Calu3 (cell line): ENCODE data around the gene EFEMP1. TPM values are rescaled to one million over a fixed set of nuclear protein-coding genes. Genes with fewer than 3 reads are reported as not detected.
"Not testable (repeated sequence)": the region's sequence is repeated elsewhere in the genome, so short reads cannot be mapped to it uniquely, and the experiment has no call there.

ENCODE experiments used
- BruUV-seq: library from RNA; stranded (reverse); fragments of 400-500 nt; replicated peaks from 2 replicates; lab custom pipeline; 2021; lab: Mats Ljungman, UMichigan
- CTCF ChIA-PET: fragments of 300-600 bp; sonication (Branson Sonifier 250); formaldehyde crosslinking; loops from one replicate; lab custom pipeline; 2022; ENCODE audit warnings: antibody characterized with exemption; lab: Charles Lee
- DNase-seq: peaks from one replicate; pipeline ENCODE4 v3.0.0; 2022
- H3K27ac Mint-ChIP-seq: one replicate; pipeline ENCODE4 v1.8.0; 2022; ENCODE audit warnings: mixed read lengths; ENCODE audit not compliant: unreplicated experiment
- H3K27me3 Mint-ChIP-seq: one replicate; pipeline ENCODE4 v1.8.0; 2022; ENCODE audit warnings: mixed read lengths; ENCODE audit not compliant: unreplicated experiment
- H3K36me3 Mint-ChIP-seq: one replicate; pipeline ENCODE4 v1.8.0; 2022; ENCODE audit warnings: mild to moderate bottlenecking, moderate library complexity, mixed read lengths; ENCODE audit not compliant: insufficient read depth, unreplicated experiment
- H3K4me1 Mint-ChIP-seq: one replicate; pipeline ENCODE4 v1.8.0; 2022; ENCODE audit warnings: mild to moderate bottlenecking, low read depth, mixed read lengths; ENCODE audit not compliant: unreplicated experiment
- H3K4me3 Mint-ChIP-seq: one replicate; pipeline ENCODE4 v1.8.0; 2022; ENCODE audit warnings: mild to moderate bottlenecking, low read depth, moderate library complexity, mixed read lengths; ENCODE audit not compliant: unreplicated experiment
- H3K9me3 Mint-ChIP-seq: one replicate; pipeline ENCODE4 v1.8.0; 2022; ENCODE audit warnings: low read depth, mixed read lengths; ENCODE audit not compliant: unreplicated experiment
- intact Hi-C: fragments of 100-400 bp; cut with micrococcal nuclease; formaldehyde crosslinking; loops from one replicate; pipeline ENCODE4 v1.10.0; 2022; ENCODE audit not compliant: unreplicated experiment
- total RNA-seq: library from RNA; stranded (reverse); gene quantifications from 2 replicates; pipeline ENCODE4 v1.2.3, GENCODE V29; 2022
- TF ChIP-seq, protein P1 (sequence below): fragments of 200-600 bp; IDR thresholded peaks from one replicate; pipeline ENCODE4 v1.8.0; 2022; ENCODE audit warnings: antibody characterized with exemption; ENCODE audit not compliant: unreplicated experiment

Gene EFEMP1
- total RNA-seq, 1 experiment from 2014 or later = 51.5 TPM

- intact Hi-C loops = no loop called here
- Mint-ChIP-seq H3K27me3 (no peaks in the 10 kb centered on the region), H3K4me3 (no peak overlapping the region), H3K27ac (peak overlapping the region; percentile 67), H3K9me3 (peaks cover 2% of the 10 kb centered on the region), H3K4me1 (peaks cover 20% of the 10 kb centered on the region), H3K36me3 (peaks cover 5% of the 10 kb centered on the region)
- TF ChIP-seq, protein P1, sequence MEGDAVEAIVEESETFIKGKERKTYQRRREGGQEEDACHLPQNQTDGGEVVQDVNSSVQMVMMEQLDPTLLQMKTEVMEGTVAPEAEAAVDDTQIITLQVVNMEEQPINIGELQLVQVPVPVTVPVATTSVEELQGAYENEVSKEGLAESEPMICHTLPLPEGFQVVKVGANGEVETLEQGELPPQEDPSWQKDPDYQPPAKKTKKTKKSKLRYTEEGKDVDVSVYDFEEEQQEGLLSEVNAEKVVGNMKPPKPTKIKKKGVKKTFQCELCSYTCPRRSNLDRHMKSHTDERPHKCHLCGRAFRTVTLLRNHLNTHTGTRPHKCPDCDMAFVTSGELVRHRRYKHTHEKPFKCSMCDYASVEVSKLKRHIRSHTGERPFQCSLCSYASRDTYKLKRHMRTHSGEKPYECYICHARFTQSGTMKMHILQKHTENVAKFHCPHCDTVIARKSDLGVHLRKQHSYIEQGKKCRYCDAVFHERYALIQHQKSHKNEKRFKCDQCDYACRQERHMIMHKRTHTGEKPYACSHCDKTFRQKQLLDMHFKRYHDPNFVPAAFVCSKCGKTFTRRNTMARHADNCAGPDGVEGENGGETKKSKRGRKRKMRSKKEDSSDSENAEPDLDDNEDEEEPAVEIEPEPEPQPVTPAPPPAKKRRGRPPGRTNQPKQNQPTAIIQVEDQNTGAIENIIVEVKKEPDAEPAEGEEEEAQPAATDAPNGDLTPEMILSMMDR = no peak
- no peak for DNase-seq
- no TSS peak for BruUV-seq
- CTCF ChIA-PET = no interaction called here
Measured at GRCh38 chr2:55827855-55828254, 95.7 kb downstream of the EFEMP1 start.

GRCh38 chr2:55827428-55827827 is 96.2 kb downstream of the EFEMP1 start:
- intact Hi-C loops, H3K36me3 Mint-ChIP-seq, H3K9me3 Mint-ChIP-seq, BruUV-seq, H3K27me3 Mint-ChIP-seq, H3K4me3 Mint-ChIP-seq: not testable (repeated sequence)
- CTCF ChIA-PET = interaction anchor here (0.6 kb wide), 1 partner anchor 100 kb away, joined by 4 read pairs; no protein-coding TSS in a partner anchor
- Mint-ChIP-seq H3K4me1 (peaks cover 20% of the 10 kb centered on the region), H3K27ac (peak overlapping the region; percentile 67)
- DNase-seq = peak; percentile 51

DNA sequence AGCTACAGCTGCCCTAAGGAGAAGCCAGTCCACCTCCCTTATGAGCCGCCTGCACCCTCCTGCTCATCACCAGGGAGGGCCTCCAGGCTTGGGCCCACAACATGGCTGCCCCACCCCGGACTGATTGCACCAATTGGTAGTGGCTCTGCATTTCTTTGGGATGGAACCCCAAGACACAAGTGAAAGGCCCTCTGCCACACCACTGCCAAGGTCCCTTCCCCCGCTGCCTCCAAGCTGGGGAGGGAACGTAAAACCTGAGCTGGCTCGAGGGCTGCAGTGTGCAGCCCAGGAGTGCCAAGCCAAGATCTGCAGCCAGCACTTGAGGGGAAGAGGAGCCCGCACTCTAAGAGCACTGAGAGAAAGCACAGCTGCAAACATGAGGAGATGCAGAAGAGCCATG is 97.3 kb downstream of the EFEMP1 start:
- BruUV-seq = no TSS peak
- TF ChIP-seq, protein P1 = no peak
- CTCF ChIA-PET = no interaction called here
- H3K9me3 Mint-ChIP-seq = peaks cover 2% of the 10 kb centered on the region
- peaks cover 29% of the 10 kb centered on the region for H3K4me1 Mint-ChIP-seq
- H3K27ac Mint-ChIP-seq = no peak overlapping the region
- intact Hi-C loops = no loop called here
- no peak overlapping the region for H3K4me3 Mint-ChIP-seq
- peaks cover 5% of the 10 kb centered on the region for H3K36me3 Mint-ChIP-seq
- no peak for DNase-seq
- no peaks in the 10 kb centered on the region for H3K27me3 Mint-ChIP-seq

DNA sequence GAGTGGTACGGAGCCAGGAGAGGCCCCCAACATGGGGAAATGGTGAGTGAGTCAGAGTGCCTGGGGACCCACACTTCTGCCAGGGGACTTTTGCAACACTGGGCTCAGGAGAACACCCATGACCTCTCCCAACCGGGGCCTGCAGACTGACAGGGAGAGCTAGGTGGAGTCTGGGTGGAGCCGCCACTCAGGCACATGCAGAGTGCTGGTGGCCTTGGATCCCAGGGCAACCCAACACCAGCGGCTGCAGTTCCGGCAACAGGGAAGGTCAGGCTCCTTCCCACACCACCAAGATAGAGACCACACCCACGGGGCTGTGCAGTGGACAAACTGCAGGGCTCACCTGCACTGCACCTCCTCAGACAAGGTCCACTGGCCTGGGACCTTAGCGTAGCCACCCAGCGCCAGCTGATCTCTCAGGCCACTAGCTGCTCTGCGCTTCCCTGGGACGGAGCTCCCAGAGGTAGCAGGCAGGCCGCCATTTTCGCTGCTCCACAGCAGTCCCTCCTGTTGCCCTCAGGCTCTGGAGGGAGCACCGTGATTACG is 99.0 kb downstream of the EFEMP1 start:
- Mint-ChIP-seq H3K9me3 (peaks cover 2% of the 10 kb centered on the region), H3K4me3 (no peak overlapping the region), H3K27ac (no peak overlapping the region), H3K36me3 (peaks cover 5% of the 10 kb centered on the region), H3K4me1 (peaks cover 33% of the 10 kb centered on the region), H3K27me3 (no peaks in the 10 kb centered on the region)
- no peak for DNase-seq
- CTCF ChIA-PET = no interaction called here
- TF ChIP-seq, protein P1 = no peak
- intact Hi-C loops = no loop called here
- no TSS peak for BruUV-seq

Other genes starting within 250 kb of the EFEMP1 start
- 58.5 and 71.5 TPM in 2 replicates for gene PNPT1, start 229.9 kb downstream of the EFEMP1 start, total RNA-seq